ENCODE results near the gene COPA.
A peak's percentile ranks its signal among the peaks of the same experiment; 100 is the strongest.
"Not testable (repeated sequence)": the region's sequence is repeated elsewhere in the genome, so short reads cannot be mapped to it uniquely, and the experiment has no call there.

The COPA gene

GRCh38 chr1:160342953-160343869 is at the start of gene COPA, which contains the start of gene NCSTN:
TSS of gene COPA (minus strand) at chr1:160343250. CDS start at chr1:160343170, 80 bp downstream.
TSS of gene NCSTN (plus strand) at chr1:160343383. CDS start at chr1:160343397, 14 bp downstream.
- peak; percentile 85 to 88 for DNase-seq

GRCh38 chr1:160388406-160388805 is 45.4 kb upstream of the COPA start:
- DNase-seq: not testable (repeated sequence)

GRCh38 chr1:160384812-160385211 is 41.8 kb upstream of the COPA start:
- not testable (repeated sequence) for DNase-seq

- no peak for DNase-seq
These were observed 34.6 kb upstream of the COPA start for GRCh38 chr1:160377585-160378206.

GRCh38 chr1:160376525-160377131 is 33.6 kb upstream of the COPA start:
- DNase-seq: peak in 1 of 2 donors; percentile 27

GRCh38 chr1:160375788-160376524 is 32.9 kb upstream of the COPA start:
- DNase-seq: no peak

GRCh38 chr1:160374306-160375110 is 31.5 kb upstream of the COPA start:
- DNase-seq: no peak

- DNase-seq: no peak
These were observed 30.6 kb upstream of the COPA start for GRCh38 chr1:160373696-160374095.

- DNase-seq: no peak
These were observed 28.7 kb upstream of the COPA start for GRCh38 chr1:160371756-160372155.

GRCh38 chr1:160371346-160371631 is 28.2 kb upstream of the COPA start:
- no peak for DNase-seq

GRCh38 chr1:160370561-160371345 is 27.7 kb upstream of the COPA start:
- no peak for DNase-seq

- no peak for DNase-seq
These were observed 26.0 kb upstream of the COPA start for GRCh38 chr1:160369087-160369486.

- no peak for DNase-seq
These were observed 25.2 kb upstream of the COPA start for GRCh38 chr1:160367934-160368923.

- no peak for DNase-seq
These were observed 24.5 kb upstream of the COPA start for GRCh38 chr1:160367516-160367900.

- DNase-seq: no peak
These were observed 23.9 kb upstream of the COPA start, which contains the start of gene NHLH1 for GRCh38 chr1:160366731-160367515. TSS of gene NHLH1 (plus strand) at chr1:160367071. CDS start at chr1:160370732, 3,661 bp downstream.

GRCh38 chr1:160365325-160365724 is 22.3 kb upstream of the COPA start:
- DNase-seq: no peak

- no peak for DNase-seq
These were observed 21.1 kb upstream of the COPA start for GRCh38 chr1:160363951-160364735.

GRCh38 chr1:160363010-160363409 is 20.0 kb upstream of the COPA start:
- DNase-seq: no peak
